A549 (cell line): ENCODE measurements around the gene UGT1A7. TPM values are rescaled to one million over a fixed set of nuclear protein-coding genes. Genes with fewer than 3 reads are reported as not detected.
"Not testable (repeated sequence)": the region's sequence is repeated elsewhere in the genome, so short reads cannot be mapped to it uniquely, and the experiment has no call there.

Experiments
- ATAC-seq, 2 experiments: fragments of 200-7000 bp in 1 of 2; fragments of >200 bp in 1 of 2; cut with Nextera tagmentation in 1 of 2; cut with Tn5 transposase in 1 of 2; 3 replicates each; pipeline versions ENCODE4 v1.8.0 to v1.9.1; 2018 to 2020; ENCODE audit warnings: mild to moderate bottlenecking in 1 of 2, moderate library complexity in 1 of 2
- CTCF ChIA-PET: fragments of 300-600 bp; sonication (Branson Sonifier 250); formaldehyde crosslinking; extraction: SDS; loops from one replicate; lab custom pipeline; 2021; ENCODE audit warnings: antibody characterized with exemption, inconsistent platforms; lab: Yijun Ruan, JAX
- POLR2A ChIA-PET: fragments of 350-600 bp; formaldehyde crosslinking; extraction: SDS; loops from one replicate; lab custom pipeline; 2021; ENCODE audit warnings: antibody characterized with exemption, inconsistent platforms; lab: Yijun Ruan, JAX
- DNase-seq, 2 experiments: peaks; one replicate each; pipeline versions ENCODE4 v3.0.0 to v3.0.0-alpha.2; 2011 to 2016; ENCODE audit warnings: low read depth in 1 of 2, low spot score in 1 of 2
- FAIRE-seq: peaks from 2 replicates; lab custom pipeline; 2011; peaks lifted over from hg19 to GRCh38; lab: Jason Lieb, UNC
- H3K27ac ChIP-seq, 2 experiments: fragments of >200 bp; sonication (Bioruptor Twin); formaldehyde crosslinking; 3 replicates each; pipeline ENCODE4 v1.5.1; 2016 to 2017
- H3K4me1 ChIP-seq: fragments of >200 bp; sonication (Bioruptor Twin); formaldehyde crosslinking; 3 replicates; pipeline ENCODE4 v1.6.1; 2016
- H3K4me2 ChIP-seq: fragments of >200 bp; sonication (Bioruptor Twin); formaldehyde crosslinking; 3 replicates; pipeline ENCODE4 v1.6.1; 2016
- H3K4me3 ChIP-seq: fragments of >200 bp; sonication (Bioruptor Twin); formaldehyde crosslinking; 3 replicates; pipeline ENCODE4 v1.5.1; 2016
- H3K9me3 ChIP-seq: fragments of >200 bp; sonication (Bioruptor Twin); formaldehyde crosslinking; 3 replicates; pipeline ENCODE4 v1.6.1; 2016
- BHLHE40 ChIP-seq: IDR thresholded peaks from 2 replicates; pipeline ENCODE4 v1.6.1; 2012; ENCODE audit warnings: low read depth, low read length, inconsistent platforms
- CEBPB ChIP-seq, 2 experiments: fragments of >200 bp in 1 of 2; sonication (Bioruptor Twin) in 1 of 2; formaldehyde crosslinking in 1 of 2; IDR thresholded peaks; 2 replicates each; pipeline ENCODE4 v1.6.1; 2012 to 2016
- EP300 ChIP-seq, 2 experiments: fragments of >200 bp; sonication (Bioruptor Twin); formaldehyde crosslinking; IDR thresholded peaks; 2 replicates in 1 of 2; 3 replicates in 1 of 2; pipeline ENCODE4 v1.6.1; 2016 to 2017
- FOSB ChIP-seq: fragments of 250-450 bp; sonication (Bioruptor Pico); IDR thresholded peaks from 2 replicates; pipeline ENCODE4 v1.5.0; 2020; ENCODE audit warnings: mild to moderate bottlenecking, moderate library complexity
- HOXB13 ChIP-seq: fragments of 250-450 bp; sonication (Bioruptor Pico); IDR thresholded peaks from 2 replicates; pipeline ENCODE4 v1.5.0; 2020; ENCODE audit warnings: low read depth, mild to moderate bottlenecking, moderate library complexity
- HOXB5 ChIP-seq: fragments of 250-450 bp; sonication (Bioruptor Pico); IDR thresholded peaks from 2 replicates; pipeline ENCODE4 v1.5.0; 2020; ENCODE audit warnings: mild to moderate bottlenecking, moderate library complexity
- JUN ChIP-seq, 2 experiments: fragments of >200 bp; sonication (Bioruptor Twin); formaldehyde crosslinking; IDR thresholded peaks; 2 replicates in 1 of 2; 3 replicates in 1 of 2; pipeline ENCODE4 v1.6.1; 2016 to 2017
- JUNB ChIP-seq: fragments of >200 bp; sonication (Bioruptor Twin); formaldehyde crosslinking; IDR thresholded peaks from 2 replicates; pipeline ENCODE4 v1.6.1; 2016
- KDM1A ChIP-seq: fragments of 200-600 bp; sonication (generic); IDR thresholded peaks from 2 replicates; pipeline ENCODE4 v1.6.1; 2016; ENCODE audit warnings: low read depth, mild to moderate bottlenecking
- KDM5A ChIP-seq: fragments of 200-600 bp; sonication (generic); IDR thresholded peaks from 2 replicates; pipeline ENCODE4 v1.6.1; 2016; ENCODE audit warnings: antibody characterized with exemption, mild to moderate bottlenecking
- MAFK ChIP-seq: fragments of 450-650 bp; IDR thresholded peaks from 2 replicates; pipeline ENCODE4 v1.6.1; 2014; ENCODE audit not compliant: partially characterized antibody
- NPAS2 ChIP-seq: fragments of 250-450 bp; sonication (Bioruptor Pico); IDR thresholded peaks from 2 replicates; pipeline ENCODE4 v1.8.0; 2022; ENCODE audit warnings: mild to moderate bottlenecking, moderate library complexity, borderline replicate concordance
- RAD21 ChIP-seq, 2 experiments: fragments of >200 bp in 1 of 2; sonication (Bioruptor Twin) in 1 of 2; formaldehyde crosslinking in 1 of 2; IDR thresholded peaks in 1 of 2; conservative IDR thresholded peaks in 1 of 2; 2 replicates in 1 of 2; 3 replicates in 1 of 2; pipeline ENCODE4 v1.6.1; 2012 to 2018; ENCODE audit warnings: inconsistent platforms in 1 of 2
- RARB ChIP-seq: fragments of 250-450 bp; sonication (Bioruptor Pico); IDR thresholded peaks from 2 replicates; pipeline ENCODE4 v1.8.0; 2021; ENCODE audit warnings: mild to moderate bottlenecking, moderate library complexity
- RCOR1 ChIP-seq: fragments of 150-350 bp; IDR thresholded peaks from 2 replicates; pipeline ENCODE4 v1.6.1; 2014; ENCODE audit warnings: antibody characterized with exemption, low read length, low read depth
- RFX5 ChIP-seq: fragments of 450-650 bp; IDR thresholded peaks from 2 replicates; pipeline ENCODE4 v1.7.1; 2014; ENCODE audit warnings: antibody characterized with exemption, mild to moderate bottlenecking, moderate library complexity
- ZFP36 ChIP-seq: fragments of 450-650 bp; IDR thresholded peaks from 2 replicates; pipeline ENCODE4 v1.6.1; 2014; ENCODE audit warnings: borderline replicate concordance; ENCODE audit not compliant: partially characterized antibody
- ZNF302 ChIP-seq: fragments of 250-450 bp; sonication (Bioruptor Pico); IDR thresholded peaks from 2 replicates; pipeline ENCODE4 v1.9.0; 2021; ENCODE audit warnings: inconsistent platforms, mild to moderate bottlenecking, moderate library complexity
- ZSCAN20 ChIP-seq: fragments of 250-450 bp; sonication (Bioruptor Pico); IDR thresholded peaks from 2 replicates; pipeline ENCODE4 v1.8.0; 2022; ENCODE audit warnings: mild to moderate bottlenecking, moderate library complexity
- WGBS: methylation state at CpG from one replicate; pipeline ENCODE4 v1.1.6; 2017; ENCODE audit errors: missing lambda C conversion rate; 5-methylcytosine and 5-hydroxymethylcytosine counted together
- polyA plus RNA-seq, 4 experiments: library from polyadenylated mRNA; depleted of rRNA in 3 of 4; stranded (reverse); fragments of >200 nt; fragmentation: RNase III in 1 of 4; extraction: RNeasy Plus Mini Kit Qiagen cat#74134 plus additional on column Dnase treatment in 1 of 4; gene quantifications; 2 replicates in 3 of 4; 3 replicates in 1 of 4; pipeline ENCODE4 v1.2.3, GENCODE V29; 2011 to 2017
- TF ChIP-seq, protein P1 (sequence below): fragments of 250-450 bp; sonication (Bioruptor Pico); IDR thresholded peaks from 2 replicates; pipeline ENCODE4 v1.5.0; 2020; ENCODE audit warnings: low read depth, mild to moderate bottlenecking, moderate library complexity
- TF ChIP-seq, protein P2 (sequence below): fragments of 250-450 bp; sonication (Bioruptor Pico); IDR thresholded peaks from 2 replicates; pipeline ENCODE4 v1.5.0; 2021; ENCODE audit warnings: mild to moderate bottlenecking, moderate library complexity, borderline replicate concordance
- TF ChIP-seq, protein P3 (sequence below): IDR thresholded peaks from 2 replicates; pipeline ENCODE4 v1.6.1; 2012
- TF ChIP-seq, protein P4 (sequence below): IDR thresholded peaks from 2 replicates; pipeline ENCODE4 v1.6.1; 2012; ENCODE audit warnings: low read depth, borderline replicate concordance
- TF ChIP-seq, protein P5 (sequence below): IDR thresholded peaks from 2 replicates; pipeline ENCODE4 v1.6.1; 2012

Gene UGT1A7
- polyA plus RNA-seq, 2 of the 4 experiments (the other 2 are of a cell fraction) = 8.9 to 9.8 TPM

DNA sequence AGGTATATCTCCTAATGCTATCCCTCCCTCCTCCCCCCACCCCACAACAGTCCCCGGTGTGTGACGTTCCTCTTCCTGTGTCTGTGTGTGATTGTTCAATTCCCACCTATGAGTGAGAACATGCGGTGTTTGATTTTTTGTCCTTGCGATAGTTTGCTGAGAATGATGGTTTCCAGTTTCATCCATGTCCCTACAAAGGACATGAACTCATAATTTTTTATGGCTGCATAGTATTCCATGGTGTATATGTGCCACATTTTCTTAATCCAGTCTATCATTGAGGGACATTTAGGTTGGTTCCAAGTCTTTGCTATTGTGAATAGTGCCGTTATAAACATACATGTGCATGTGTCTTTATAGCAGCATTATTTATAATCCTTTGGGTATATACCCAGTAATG, 19.1 kb downstream of the UGT1A7 start:
- peaks cover 36% of the 10 kb centered on the region for H3K4me1 ChIP-seq
- peak overlapping the region; percentile 99 to 100 for H3K27ac ChIP-seq
- H3K4me3 ChIP-seq, ATAC-seq, FAIRE-seq, DNase-seq: not testable (repeated sequence)
- peak; percentile 61; the same call in 1 of the 2 replicates for TF ChIP-seq RARB
- peak; percentile 64; the same call in 1 of the 2 replicates for TF ChIP-seq HOXB13 (CRISPR knock-in tag)
- TF ChIP-seq FOSB (CRISPR knock-in tag) = 0 out of 2 replicates have a peak, but pooled peaks have one; percentile 3
- TF ChIP-seq, protein P1, sequence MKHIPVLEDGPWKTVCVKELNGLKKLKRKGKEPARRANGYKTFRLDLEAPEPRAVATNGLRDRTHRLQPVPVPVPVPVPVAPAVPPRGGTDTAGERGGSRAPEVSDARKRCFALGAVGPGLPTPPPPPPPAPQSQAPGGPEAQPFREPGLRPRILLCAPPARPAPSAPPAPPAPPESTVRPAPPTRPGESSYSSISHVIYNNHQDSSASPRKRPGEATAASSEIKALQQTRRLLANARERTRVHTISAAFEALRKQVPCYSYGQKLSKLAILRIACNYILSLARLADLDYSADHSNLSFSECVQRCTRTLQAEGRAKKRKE (CRISPR knock-in tag) = peak; percentile 61; the same call in 1 of the 2 replicates
- CTCF ChIA-PET = interaction anchor here (0.9 to 2.6 kb wide), 4 partner anchors 10 to 215 kb away, joined by 3 to 11 read pairs (median 3); partner anchors contain the start of gene USP40
- 0 out of 3 replicates have a peak overlapping the region, but pooled peaks have one; percentile 35 for H3K4me2 ChIP-seq
- WGBS = 38% methylated on average over 5 of the region's 5 CpGs
- peaks cover 55% of the 10 kb centered on the region for H3K9me3 ChIP-seq
- POLR2A ChIA-PET = interaction anchor here (0.8 to 1.9 kb wide), 6 partner anchors 10 to 214 kb away, joined by 4 to 13 read pairs (median 8); partner anchors contain the start of gene USP40

DNA sequence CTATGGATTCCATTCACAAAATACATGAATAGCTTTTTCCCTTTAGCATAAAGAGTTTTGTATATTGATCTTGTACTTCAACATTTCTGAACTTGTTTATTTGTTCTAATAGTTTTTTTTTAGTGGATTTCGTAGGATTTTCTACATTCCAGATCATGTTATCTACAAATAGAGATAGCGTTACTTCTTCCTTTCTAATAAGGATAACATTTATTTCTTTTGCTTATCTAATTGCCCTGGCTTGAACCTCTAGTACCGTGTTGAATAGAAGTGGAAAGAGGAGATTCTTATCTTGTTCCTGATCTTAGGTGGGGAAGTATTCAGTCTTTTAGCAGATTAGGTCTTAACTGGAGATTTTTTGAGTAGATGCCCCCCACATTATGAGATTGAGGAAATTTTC, 20.5 kb downstream of the UGT1A7 start:
- WGBS = 81% methylated on average over 3 of the region's 3 CpGs
- peak overlapping the region; percentile 99 to 100 for H3K27ac ChIP-seq
- POLR2A ChIA-PET = no interaction called here
- TF ChIP-seq KDM5A (no peak), JUNB (no peak), HOXB13 (CRISPR knock-in tag) (no peak), EP300 (IDR thresholded peaks at IDR 0.05) (no peak), JUN (IDR thresholded peaks at IDR 0.05) (no peak), ZNF302 (CRISPR knock-in tag) (no peak)
- TF ChIP-seq, protein P2, sequence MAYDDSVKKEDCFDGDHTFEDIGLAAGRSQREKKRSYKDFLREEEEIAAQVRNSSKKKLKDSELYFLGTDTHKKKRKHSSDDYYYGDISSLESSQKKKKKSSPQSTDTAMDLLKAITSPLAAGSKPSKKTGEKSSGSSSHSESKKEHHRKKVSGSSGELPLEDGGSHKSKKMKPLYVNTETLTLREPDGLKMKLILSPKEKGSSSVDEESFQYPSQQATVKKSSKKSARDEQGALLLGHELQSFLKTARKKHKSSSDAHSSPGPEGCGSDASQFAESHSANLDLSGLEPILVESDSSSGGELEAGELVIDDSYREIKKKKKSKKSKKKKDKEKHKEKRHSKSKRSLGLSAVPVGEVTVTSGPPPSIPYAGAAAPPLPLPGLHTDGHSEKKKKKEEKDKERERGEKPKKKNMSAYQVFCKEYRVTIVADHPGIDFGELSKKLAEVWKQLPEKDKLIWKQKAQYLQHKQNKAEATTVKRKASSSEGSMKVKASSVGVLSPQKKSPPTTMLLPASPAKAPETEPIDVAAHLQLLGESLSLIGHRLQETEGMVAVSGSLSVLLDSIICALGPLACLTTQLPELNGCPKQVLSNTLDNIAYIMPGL (CRISPR knock-in tag) = no peak
- TF ChIP-seq, protein P3, sequence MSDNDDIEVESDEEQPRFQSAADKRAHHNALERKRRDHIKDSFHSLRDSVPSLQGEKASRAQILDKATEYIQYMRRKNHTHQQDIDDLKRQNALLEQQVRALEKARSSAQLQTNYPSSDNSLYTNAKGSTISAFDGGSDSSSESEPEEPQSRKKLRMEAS = no peak
- FAIRE-seq (no peak), DNase-seq (no peak), ATAC-seq (no peak)
- no peak overlapping the region for H3K4me3 ChIP-seq
- CTCF ChIA-PET = interaction anchor here (1.0 kb wide), 1 partner anchor 131 kb away, joined by 5 read pairs; no protein-coding TSS in a partner anchor
- H3K4me2 ChIP-seq = no peak overlapping the region
- peaks cover 41% of the 10 kb centered on the region for H3K9me3 ChIP-seq
- peaks cover 50% of the 10 kb centered on the region for H3K4me1 ChIP-seq

DNA sequence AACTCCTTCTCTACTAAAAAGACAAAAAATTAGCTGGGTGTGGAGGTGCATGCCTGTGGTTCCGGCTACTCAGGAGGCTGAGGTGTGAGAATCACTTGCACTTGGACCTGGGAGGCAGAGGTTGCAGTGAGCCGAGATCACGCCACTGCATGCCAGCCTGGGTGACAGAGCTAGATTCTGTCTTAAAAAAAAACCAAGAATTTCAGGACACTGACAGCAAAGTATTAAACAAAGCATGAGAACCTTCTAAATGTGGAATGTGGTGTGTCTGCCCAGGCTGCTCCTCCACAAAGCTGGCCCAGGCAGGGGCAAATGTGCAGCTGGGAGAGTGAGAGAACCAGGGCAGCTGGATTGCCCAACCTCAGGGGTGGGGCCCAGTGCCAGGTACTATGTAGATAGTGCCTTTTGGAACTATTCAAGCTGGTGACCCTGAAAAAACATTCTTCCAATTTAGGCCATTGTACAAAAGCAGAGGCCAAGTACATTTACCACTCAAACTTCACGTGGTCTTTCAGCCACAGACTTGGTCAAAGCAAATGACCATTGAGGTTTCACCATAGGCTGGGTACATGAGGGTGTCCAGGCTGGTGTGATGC, 24.3 kb downstream of the UGT1A7 start:
- DNase-seq = peak in 1 of 2 experiments; percentile 70
- no peak overlapping the region for H3K4me3 ChIP-seq
- peaks cover 58% of the 10 kb centered on the region for H3K4me1 ChIP-seq
- POLR2A ChIA-PET = interaction anchor here (1.1 to 2.1 kb wide), 3 partner anchors 127 to 149 kb away, joined by 3 to 7 read pairs (median 5); partner anchors contain the start of gene USP40
- 50% methylated on average over 4 of the region's 4 CpGs for WGBS
- ATAC-seq = peak; percentile 49 to 59; a peak in 5 of 6 replicates
- peak overlapping the region; percentile 47; the same call in 2 of the 3 replicates for H3K4me2 ChIP-seq
- CTCF ChIA-PET = interaction anchor here (1.0 to 2.2 kb wide), 5 partner anchors 9 to 257 kb away, joined by 4 to 11 read pairs (median 6); no protein-coding TSS in a partner anchor
- no peak for FAIRE-seq
- H3K9me3 ChIP-seq = peaks cover 43% of the 10 kb centered on the region
- H3K27ac ChIP-seq = peak overlapping the region; percentile 98 to 100
- TF ChIP-seq ZSCAN20 (CRISPR knock-in tag) (no peak), RCOR1 (no peak), JUNB (no peak), ZFP36 (no peak), RAD21 (conservative IDR thresholded peaks at IDR 0.05 in 1 of 2, IDR thresholded peaks at IDR 0.05 in 1 of 2) (no peak), RFX5 (no peak), KDM1A (no peak), NPAS2 (0 out of 2 replicates have a peak, but pooled peaks have one; percentile 7), HOXB13 (CRISPR knock-in tag) (peak; percentile 39; the same call in 1 of the 2 replicates), CEBPB (IDR thresholded peaks at IDR 0.05) (peak; percentile 75 to 87; a peak in 3 of 4 replicates), BHLHE40 (no peak), EP300 (IDR thresholded peaks at IDR 0.05) (0 out of 5 replicates have a peak, but pooled peaks of 1 of the 2 experiments have one; percentile 16), MAFK (no peak), HOXB5 (CRISPR knock-in tag) (peak; percentile 16; the same call in 1 of the 2 replicates)
- TF ChIP-seq, protein P1 (CRISPR knock-in tag) = peak; percentile 67
- TF ChIP-seq, protein P4, sequence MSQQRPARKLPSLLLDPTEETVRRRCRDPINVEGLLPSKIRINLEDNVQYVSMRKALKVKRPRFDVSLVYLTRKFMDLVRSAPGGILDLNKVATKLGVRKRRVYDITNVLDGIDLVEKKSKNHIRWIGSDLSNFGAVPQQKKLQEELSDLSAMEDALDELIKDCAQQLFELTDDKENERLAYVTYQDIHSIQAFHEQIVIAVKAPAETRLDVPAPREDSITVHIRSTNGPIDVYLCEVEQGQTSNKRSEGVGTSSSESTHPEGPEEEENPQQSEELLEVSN = peak; percentile 32; the same call in 1 of the 2 replicates
- TF ChIP-seq, protein P5, sequence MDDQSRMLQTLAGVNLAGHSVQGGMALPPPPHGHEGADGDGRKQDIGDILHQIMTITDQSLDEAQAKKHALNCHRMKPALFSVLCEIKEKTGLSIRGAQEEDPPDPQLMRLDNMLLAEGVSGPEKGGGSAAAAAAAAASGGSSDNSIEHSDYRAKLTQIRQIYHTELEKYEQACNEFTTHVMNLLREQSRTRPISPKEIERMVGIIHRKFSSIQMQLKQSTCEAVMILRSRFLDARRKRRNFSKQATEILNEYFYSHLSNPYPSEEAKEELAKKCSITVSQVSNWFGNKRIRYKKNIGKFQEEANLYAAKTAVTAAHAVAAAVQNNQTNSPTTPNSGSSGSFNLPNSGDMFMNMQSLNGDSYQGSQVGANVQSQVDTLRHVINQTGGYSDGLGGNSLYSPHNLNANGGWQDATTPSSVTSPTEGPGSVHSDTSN = no peak
